GM12875 (cell line): Measurements from ENCODE around the gene TMCC1.
"Not testable (repeated sequence)": the region's sequence is repeated elsewhere in the genome, so short reads cannot be mapped to it uniquely, and the experiment has no call there.

ENCODE experiments used
- H3K4me3 ChIP-seq: one replicate; pipeline ENCODE4 v1.5.1; 2011; ENCODE audit warnings: low read depth, low read length, control low read depth
- TF ChIP-seq, protein P1 (sequence below): IDR thresholded peaks from 2 replicates; pipeline ENCODE4 v1.5.1; 2011; ENCODE audit warnings: low read depth, mild to moderate bottlenecking, control low read depth, inconsistent platforms, low read length, moderate library complexity, borderline replicate concordance; ENCODE audit not compliant: insufficient read depth

The TMCC1 gene

DNA sequence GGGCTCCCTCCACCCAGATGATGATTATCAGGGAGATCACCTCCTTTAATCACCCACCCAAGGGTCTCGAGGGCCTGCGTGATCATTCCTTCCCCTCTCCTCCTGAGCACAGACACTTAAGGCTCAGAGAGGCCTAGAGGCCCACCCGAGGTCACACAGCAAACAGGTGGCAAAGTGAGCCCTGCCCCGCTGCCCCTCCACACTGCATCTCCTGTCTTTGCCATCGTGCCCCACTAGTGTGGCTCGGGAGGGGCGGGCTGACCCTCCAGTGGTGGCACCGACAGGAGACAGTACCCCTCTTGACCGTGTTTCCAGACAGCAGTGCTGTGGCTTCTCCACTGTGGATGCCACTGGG, 282.1 kb downstream of the TMCC1 start:
- TF ChIP-seq, protein P1, sequence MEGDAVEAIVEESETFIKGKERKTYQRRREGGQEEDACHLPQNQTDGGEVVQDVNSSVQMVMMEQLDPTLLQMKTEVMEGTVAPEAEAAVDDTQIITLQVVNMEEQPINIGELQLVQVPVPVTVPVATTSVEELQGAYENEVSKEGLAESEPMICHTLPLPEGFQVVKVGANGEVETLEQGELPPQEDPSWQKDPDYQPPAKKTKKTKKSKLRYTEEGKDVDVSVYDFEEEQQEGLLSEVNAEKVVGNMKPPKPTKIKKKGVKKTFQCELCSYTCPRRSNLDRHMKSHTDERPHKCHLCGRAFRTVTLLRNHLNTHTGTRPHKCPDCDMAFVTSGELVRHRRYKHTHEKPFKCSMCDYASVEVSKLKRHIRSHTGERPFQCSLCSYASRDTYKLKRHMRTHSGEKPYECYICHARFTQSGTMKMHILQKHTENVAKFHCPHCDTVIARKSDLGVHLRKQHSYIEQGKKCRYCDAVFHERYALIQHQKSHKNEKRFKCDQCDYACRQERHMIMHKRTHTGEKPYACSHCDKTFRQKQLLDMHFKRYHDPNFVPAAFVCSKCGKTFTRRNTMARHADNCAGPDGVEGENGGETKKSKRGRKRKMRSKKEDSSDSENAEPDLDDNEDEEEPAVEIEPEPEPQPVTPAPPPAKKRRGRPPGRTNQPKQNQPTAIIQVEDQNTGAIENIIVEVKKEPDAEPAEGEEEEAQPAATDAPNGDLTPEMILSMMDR, result no peak
- no peak overlapping the region for H3K4me3 ChIP-seq

DNA sequence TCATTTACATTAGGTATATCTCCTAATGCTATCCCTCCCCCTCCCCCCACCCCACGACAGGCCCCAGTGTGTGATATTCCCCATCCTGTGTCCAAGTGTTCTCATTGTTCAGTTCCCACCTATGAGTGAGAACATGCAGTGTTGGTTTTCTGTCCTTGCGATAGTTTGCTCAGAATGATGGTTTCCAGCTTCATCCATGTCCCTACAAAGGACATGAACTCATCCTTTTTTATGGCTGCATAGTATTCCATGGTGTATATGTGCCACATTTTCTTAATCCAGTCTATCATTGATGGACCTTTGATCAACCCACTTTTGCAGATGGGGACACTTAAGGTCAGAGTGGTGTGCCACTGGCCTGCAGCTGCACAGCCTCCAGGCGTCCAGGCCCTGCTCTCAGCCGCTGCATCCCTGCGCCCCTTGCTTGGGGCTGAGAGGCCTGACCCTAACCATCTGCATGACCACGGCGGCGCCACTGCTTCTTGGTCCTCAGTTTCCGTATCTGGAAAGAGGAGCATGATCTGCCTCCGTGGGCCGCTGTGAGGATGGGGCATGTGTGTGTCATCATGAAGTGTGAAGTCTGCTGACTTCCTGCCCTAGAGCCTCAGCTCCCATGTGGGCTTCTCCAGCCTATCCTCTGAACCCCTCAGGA, 282.6 kb downstream of the TMCC1 start:
- not testable (repeated sequence) for H3K4me3 ChIP-seq

- TF ChIP-seq, protein P1, result no peak
- H3K4me3 ChIP-seq, result no peak overlapping the region
Observed at GRCh38 chr3:129610276-129610675, 283.2 kb downstream of the TMCC1 start.

- H3K4me3 ChIP-seq, result no peak overlapping the region
- TF ChIP-seq, protein P1, result no peak
Observed at GRCh38 chr3:129609591-129610182, 283.8 kb downstream of the TMCC1 start.

DNA sequence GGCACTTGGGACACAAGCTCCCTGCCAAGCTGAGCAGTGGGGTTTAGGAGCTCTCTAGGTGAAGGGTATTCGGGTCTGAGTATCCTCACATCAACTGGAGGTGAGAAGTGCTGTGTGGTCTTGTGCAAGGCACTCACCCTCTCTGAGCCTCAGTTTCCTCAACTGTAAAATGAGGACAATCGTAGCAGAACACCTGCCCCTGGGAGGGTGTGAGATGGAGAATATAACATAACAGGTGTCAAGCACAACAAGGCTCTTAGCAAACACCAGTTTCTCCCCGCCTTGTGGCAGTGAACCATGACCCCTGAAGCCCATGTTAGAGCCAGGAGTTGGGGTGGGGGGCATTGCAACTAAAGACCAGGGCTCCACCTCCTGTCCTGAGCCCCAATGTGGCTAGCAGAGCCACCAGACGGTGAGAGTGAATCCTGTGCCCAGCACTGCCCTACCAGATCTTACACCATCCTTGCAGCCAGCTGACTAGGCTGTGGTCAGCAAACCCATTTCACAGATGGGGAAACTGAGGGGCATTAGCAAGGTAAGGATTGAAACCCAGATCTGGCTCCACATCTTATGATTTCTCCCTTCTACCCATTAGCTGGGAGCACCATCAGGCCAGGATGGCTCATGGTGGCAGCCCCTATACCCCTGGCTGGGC, 284.4 kb downstream of the TMCC1 start:
- TF ChIP-seq, protein P1, result no peak
- no peak overlapping the region for H3K4me3 ChIP-seq

- TF ChIP-seq, protein P1, result no peak
- no peak overlapping the region for H3K4me3 ChIP-seq
Observed at GRCh38 chr3:129608087-129608935, 285.2 kb downstream of the TMCC1 start.

DNA sequence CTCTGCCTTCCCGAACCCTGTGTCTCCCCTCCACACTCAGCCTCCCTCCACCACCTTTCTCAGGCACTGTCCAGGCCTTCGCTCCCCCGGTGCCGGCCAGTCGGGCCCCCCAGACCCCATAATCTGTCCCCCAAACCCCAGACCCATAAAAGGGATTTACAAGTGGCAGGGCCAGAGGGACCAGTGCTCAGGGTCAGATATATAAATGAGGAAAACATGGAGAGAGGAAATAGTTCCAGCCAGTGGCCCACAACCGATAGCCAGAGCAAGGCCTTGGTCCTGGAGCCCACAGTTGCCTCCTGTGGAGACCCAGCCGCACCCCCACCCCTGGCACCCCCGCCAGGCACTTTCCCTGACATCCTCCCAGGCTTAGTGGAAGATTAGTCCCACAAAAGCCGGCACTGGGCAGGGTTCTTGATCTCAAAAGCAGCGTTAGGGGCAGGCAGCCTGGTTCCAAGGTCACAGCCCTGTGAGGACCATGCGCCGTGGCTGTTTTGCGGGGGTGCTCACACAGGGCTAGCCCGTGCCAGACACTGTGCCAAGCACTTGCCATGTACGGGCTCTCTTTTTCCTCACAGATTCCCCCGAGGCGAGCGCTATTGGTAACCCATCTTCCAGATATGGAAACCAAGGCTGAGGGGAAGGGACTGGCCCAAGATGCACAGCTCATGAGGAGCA, 286.0 kb downstream of the TMCC1 start:
- H3K4me3 ChIP-seq, result no peak overlapping the region
- TF ChIP-seq, protein P1, result no peak
